Esophagus squamous epithelium (tissue), 4 donors: ENCODE measurements around the gene AAMDC.
"Not testable (repeated sequence)": the region's sequence is repeated elsewhere in the genome, so short reads cannot be mapped to it uniquely, and the experiment has no call there.

Experiments used
- CTCF ChIP-seq, 6 experiments: fragments of 450-650 bp in 4 of 6; fragments of 200-600 bp in 2 of 6; sonication (generic) in 2 of 6; IDR thresholded peaks; one replicate each; pipeline ENCODE4 v1.5.1; 2016 to 2019; ENCODE audit warnings: antibody characterized with exemption in 6 of 6, mild to moderate bottlenecking in 4 of 6, moderate library complexity in 4 of 6
- POLR2A ChIP-seq, 4 donors: fragments of 450-650 bp; IDR thresholded peaks; one replicate each; pipeline ENCODE4 v1.6.1; 2017; ENCODE audit warnings: antibody characterized with exemption in 4 of 4, mild to moderate bottlenecking in 4 of 4, moderate library complexity in 3 of 4

- not testable (repeated sequence) for TF ChIP-seq POLR2A, CTCF (IDR thresholded peaks at IDR 0.05)
Observed at GRCh38 chr11:77913608-77914306, 92.8 kb downstream of the AAMDC start.
